Skeletal muscle tissue (tissue), 4 donors: Measurements from ENCODE around the gene ADGRV1. TPM values are rescaled to one million over a fixed set of nuclear protein-coding genes. Genes with fewer than 3 reads are reported as not detected.

Experiments used
- H3K27ac ChIP-seq: one replicate; pipeline ENCODE4 v1.7.0; 2013; ENCODE audit warnings: mild to moderate bottlenecking, low read depth, low read length, inconsistent platforms
- H3K27me3 ChIP-seq, 3 donors: one replicate each; pipeline ENCODE4 v1.7.0; 2013; ENCODE audit warnings: low read length in 3 of 3; ENCODE audit not compliant: control insufficient read depth in 3 of 3, insufficient read depth in 3 of 3
- H3K36me3 ChIP-seq, 3 donors: one replicate each; pipeline ENCODE4 v1.7.0; 2013; ENCODE audit warnings: low read length in 3 of 3; ENCODE audit not compliant: control insufficient read depth in 3 of 3, insufficient read depth in 3 of 3
- H3K4me1 ChIP-seq, 3 donors: one replicate each; pipeline ENCODE4 v1.7.0; 2013; ENCODE audit warnings: low read length in 3 of 3, mild to moderate bottlenecking in 3 of 3; ENCODE audit not compliant: control insufficient read depth in 3 of 3, insufficient read depth in 3 of 3
- H3K4me3 ChIP-seq, 3 donors: one replicate each; pipeline ENCODE4 v1.7.0; 2013; ENCODE audit warnings: low read length in 3 of 3
- H3K9ac ChIP-seq, 3 donors: one replicate each; pipeline ENCODE4 v1.7.0; 2013; ENCODE audit warnings: low read length in 3 of 3, mild to moderate bottlenecking in 3 of 3, moderate library complexity in 2 of 3, low read depth in 1 of 3
- H3K9me3 ChIP-seq, 3 donors: one replicate each; pipeline ENCODE4 v1.7.0; 2013; ENCODE audit warnings: low read length in 3 of 3; ENCODE audit not compliant: control insufficient read depth in 3 of 3
- total RNA-seq: library from RNA; depleted of rRNA; stranded (reverse); fragments of >200 nt; gene quantifications from one replicate; pipeline ENCODE4 v1.2.3, GENCODE V29; 2014
- donor health status: Osteomylitis.

Gene ADGRV1
- total RNA-seq, 1 donor from 2014 or later = 2.6 TPM

DNA sequence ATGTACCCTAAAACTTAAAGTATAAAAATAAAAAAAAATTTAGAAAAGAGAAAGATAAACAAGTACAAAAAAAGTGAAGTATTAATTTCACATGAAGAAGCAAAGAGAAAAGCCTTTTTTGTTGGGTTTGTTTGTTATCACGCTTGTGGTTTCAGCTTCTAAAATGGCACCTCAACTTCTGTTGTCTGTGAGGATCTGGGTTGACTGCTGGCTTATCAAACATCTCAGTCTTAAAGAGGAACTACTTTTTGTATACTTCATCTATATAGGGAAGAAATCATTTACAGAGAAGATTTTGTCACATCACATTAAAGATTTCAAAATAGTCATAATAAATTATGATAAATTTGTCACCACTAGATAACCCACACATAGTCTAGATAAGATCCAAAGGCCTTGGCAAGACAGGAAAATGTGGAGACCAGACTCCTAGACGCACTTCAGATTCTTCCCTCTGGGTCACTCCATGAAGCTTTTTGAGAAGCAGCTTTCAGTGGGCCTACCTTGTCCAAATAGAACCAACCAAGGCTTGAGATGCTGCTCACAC is 8.8 kb upstream of the ADGRV1 start:
- H3K9me3 ChIP-seq = no peaks in the 10 kb centered on the region
- H3K27me3 ChIP-seq = peaks cover 0 to 5% (median 3%) of the 10 kb centered on the region in 3 donors
- no peaks in the 10 kb centered on the region for H3K36me3 ChIP-seq
- H3K27ac ChIP-seq = no peak overlapping the region
- H3K4me3 ChIP-seq = no peak overlapping the region
- no peak overlapping the region for H3K9ac ChIP-seq
- no peaks in the 10 kb centered on the region for H3K4me1 ChIP-seq

DNA sequence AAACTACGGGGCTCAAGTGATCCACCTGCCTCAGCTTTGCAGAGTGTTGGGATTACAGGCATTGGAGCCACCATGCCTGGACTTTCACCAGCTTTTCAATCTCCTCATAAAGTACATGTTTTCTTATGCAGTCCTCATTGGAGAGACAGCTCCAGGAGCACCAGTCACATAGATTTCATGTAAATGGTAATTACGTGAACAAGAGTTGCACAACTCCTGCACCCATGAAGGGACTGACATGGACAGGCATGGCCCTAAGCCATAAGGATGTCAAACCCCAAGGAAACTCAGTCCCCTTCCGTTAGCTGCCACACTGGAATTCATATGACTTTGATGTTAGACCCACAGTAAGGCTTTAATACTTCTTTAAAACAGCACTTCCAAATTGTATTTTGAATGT is 7.6 kb upstream of the ADGRV1 start:
- Histone ChIP-seq H3K9me3 (no peaks in the 10 kb centered on the region), H3K4me1 (no peaks in the 10 kb centered on the region), H3K27ac (no peak overlapping the region), H3K36me3 (no peaks in the 10 kb centered on the region), H3K4me3 (no peak overlapping the region), H3K27me3 (peaks cover 0 to 5% (median 0%) of the 10 kb centered on the region in 3 donors), H3K9ac (no peak overlapping the region)

DNA sequence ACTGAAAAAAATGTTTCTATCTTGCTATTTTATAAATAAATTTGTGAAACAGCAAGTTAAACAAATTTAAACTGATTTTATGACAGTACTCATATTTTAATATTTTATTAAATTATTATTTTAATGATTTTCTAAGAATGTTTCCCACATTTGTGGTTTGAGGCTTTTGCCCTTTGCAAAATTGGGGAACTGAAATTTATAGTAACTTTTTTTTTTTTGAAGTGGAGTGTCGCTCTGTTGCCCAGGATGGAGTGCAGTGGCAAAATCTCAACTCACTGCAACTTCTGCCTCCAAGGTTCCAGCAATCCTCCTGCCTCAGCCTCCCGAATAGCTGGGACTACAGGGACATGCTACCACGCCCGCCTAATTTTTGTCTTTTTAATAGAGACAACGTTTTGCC is 7.2 kb upstream of the ADGRV1 start:
- H3K9me3 ChIP-seq = no peaks in the 10 kb centered on the region
- H3K9ac ChIP-seq = no peak overlapping the region
- H3K27ac ChIP-seq = no peak overlapping the region
- H3K4me3 ChIP-seq = no peak overlapping the region
- H3K27me3 ChIP-seq = peaks cover 0 to 5% (median 4%) of the 10 kb centered on the region in 3 donors
- no peaks in the 10 kb centered on the region for H3K4me1 ChIP-seq
- no peaks in the 10 kb centered on the region for H3K36me3 ChIP-seq

DNA sequence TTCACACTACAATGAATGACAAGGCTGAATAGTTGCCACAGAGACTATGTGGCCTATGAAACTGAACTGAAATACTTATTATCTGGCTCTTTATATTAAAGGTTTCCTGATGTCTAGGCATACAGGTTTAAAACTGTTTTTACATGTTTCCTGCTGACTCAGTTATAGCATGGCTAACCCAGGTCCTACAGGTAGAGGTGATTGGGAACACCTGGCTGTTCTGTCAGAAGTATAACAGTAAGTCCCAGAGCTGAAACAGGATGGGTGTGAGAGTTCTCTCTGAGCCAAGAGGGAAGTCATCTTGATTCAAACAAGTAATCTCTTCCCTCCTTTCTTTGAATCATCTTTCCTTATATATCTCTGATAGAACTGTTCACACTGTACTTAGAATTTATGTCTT is 4.9 kb upstream of the ADGRV1 start:
- Histone ChIP-seq H3K27me3 (peaks cover 16 to 23% (median 16%) of the 10 kb centered on the region in 3 donors), H3K36me3 (no peaks in the 10 kb centered on the region), H3K9me3 (no peaks in the 10 kb centered on the region), H3K4me1 (peaks cover 5 to 7% (median 6%) of the 10 kb centered on the region in 3 donors), H3K9ac (no peak overlapping the region), H3K27ac (no peak overlapping the region), H3K4me3 (no peak overlapping the region)

DNA sequence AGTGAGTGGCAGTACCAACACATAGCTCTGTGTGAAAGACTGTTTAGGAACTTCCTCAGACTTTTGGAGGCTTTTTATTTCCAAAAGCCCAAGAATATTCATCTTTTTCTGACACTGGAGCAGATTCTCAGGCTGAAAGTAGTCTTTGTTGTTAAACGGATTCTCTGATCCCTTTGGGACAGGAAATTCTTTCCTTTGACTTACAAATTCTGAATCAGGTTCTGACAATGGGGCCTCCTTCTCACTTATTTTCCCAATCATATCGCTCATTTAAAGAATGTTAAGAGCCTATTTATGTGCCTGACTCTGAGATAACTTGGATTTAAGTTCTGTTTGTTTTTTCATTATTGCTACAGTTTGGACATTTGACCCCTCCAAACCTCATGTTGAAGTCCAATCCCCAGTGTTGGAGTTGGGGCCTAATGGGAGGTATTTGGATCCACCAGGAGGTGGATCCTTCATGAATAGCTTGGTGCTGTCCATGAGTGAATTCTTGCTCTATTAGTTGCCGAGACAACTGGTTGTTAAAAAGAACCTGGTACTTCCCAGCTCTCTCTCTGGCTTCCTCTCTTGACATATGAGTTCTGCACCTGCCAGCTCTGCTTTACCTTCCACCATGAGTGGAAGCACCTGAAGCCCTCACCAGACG is 4.1 kb upstream of the ADGRV1 start:
- Histone ChIP-seq H3K36me3 (no peaks in the 10 kb centered on the region), H3K27me3 (peaks cover 20 to 28% (median 21%) of the 10 kb centered on the region in 3 donors), H3K4me1 (peaks cover 5 to 8% (median 8%) of the 10 kb centered on the region in 3 donors), H3K9ac (no peak overlapping the region), H3K9me3 (no peaks in the 10 kb centered on the region), H3K4me3 (no peak overlapping the region), H3K27ac (no peak overlapping the region)

DNA sequence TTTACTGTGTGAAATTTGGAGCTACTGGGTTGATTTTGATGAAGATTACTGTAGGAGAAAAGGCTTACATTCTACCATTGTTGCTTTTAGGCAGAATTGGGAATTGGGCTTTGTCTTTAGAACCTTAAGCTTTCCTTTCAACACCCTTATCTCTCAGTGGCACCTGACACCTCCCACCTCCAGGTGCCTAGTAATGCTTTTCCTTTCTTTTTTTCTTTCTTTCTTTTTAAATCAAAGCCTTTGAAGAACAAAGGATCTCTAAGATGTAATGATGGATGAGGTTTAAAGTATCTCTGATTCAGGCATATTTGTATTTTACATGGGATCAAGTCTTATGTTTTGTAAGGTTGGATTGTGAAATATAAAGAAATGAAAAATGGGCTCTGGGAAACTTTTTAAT is 2.9 kb upstream of the ADGRV1 start:
- H3K4me1 ChIP-seq = peaks cover 5 to 8% (median 8%) of the 10 kb centered on the region in 3 donors
- H3K27me3 ChIP-seq = peaks cover 21 to 28% (median 25%) of the 10 kb centered on the region in 3 donors
- no peak overlapping the region for H3K4me3 ChIP-seq
- H3K9ac ChIP-seq = no peak overlapping the region
- H3K36me3 ChIP-seq = no peaks in the 10 kb centered on the region
- no peaks in the 10 kb centered on the region for H3K9me3 ChIP-seq
- H3K27ac ChIP-seq = no peak overlapping the region

DNA sequence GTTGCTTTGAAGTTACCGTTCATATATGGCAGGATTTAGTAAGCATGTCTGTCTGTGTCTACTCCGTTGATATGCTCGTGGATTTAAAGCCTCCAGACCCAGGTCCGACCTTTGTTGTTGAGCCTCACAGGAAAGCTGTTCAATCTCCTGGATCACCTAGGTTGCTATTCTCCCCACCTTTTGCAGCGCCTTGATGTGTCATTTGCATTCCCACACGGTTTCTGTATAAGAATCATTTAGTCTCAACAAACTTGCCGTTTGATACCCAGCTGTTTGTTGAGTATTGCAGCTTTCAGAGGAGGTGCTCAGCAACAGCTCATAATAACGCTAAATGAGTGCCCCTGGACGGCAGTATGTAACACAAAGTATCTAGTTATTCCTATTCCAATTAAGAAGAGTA is 1.2 kb upstream of the ADGRV1 start:
- H3K9ac ChIP-seq = no peak overlapping the region
- peaks cover 5 to 8% (median 8%) of the 10 kb centered on the region in 3 donors for H3K4me1 ChIP-seq
- no peaks in the 10 kb centered on the region for H3K9me3 ChIP-seq
- no peak overlapping the region for H3K4me3 ChIP-seq
- H3K27ac ChIP-seq = no peak overlapping the region
- peaks cover 21 to 37% (median 28%) of the 10 kb centered on the region in 3 donors for H3K27me3 ChIP-seq
- H3K36me3 ChIP-seq = no peaks in the 10 kb centered on the region

DNA sequence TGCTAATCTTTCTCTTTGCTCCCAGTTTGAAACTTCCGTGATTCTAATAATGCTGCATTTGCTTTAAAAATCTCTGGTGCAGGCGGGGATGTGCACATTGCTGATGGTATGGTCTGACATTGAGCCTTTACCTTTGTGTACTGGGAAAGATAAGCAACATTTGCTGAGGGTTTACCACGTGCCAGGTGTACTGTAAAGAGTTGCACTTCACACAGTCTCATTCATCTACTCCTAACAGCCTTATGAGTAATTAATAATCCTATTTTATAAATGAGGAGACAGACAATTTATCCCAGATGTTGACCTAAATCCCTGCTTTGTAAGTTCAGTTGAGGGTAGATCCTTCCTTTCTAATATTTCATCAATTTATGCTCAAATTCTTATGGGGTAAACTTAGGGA is 726 bp upstream of the ADGRV1 start:
- Histone ChIP-seq H3K4me1 (peaks cover 5 to 8% (median 8%) of the 10 kb centered on the region in 3 donors), H3K9ac (no peak overlapping the region), H3K27ac (no peak overlapping the region), H3K4me3 (peak overlapping the region in 1 of 3 donors; percentile 47), H3K9me3 (no peaks in the 10 kb centered on the region), H3K36me3 (no peaks in the 10 kb centered on the region), H3K27me3 (peaks cover 21 to 38% (median 28%) of the 10 kb centered on the region in 3 donors)

DNA sequence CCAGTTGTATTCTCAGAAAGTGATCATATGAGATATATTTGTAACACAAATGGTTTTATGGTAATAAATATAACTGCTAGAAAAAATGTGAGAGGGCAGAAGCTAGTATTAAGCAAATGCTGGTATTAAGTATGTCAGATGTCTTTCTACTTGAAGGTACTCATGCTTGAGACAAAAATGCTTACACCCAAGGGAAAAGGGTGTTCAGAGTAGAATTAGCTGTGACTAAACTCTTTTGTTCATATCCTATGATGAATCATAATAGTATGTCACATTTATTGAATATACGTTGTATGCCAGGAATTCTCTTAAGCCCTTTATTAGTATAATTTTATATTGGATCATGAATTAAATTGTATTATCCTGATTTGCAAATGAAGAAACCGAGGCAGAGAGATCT is 2.2 kb downstream of the ADGRV1 start:
- Histone ChIP-seq H3K36me3 (no peaks in the 10 kb centered on the region), H3K27me3 (peaks cover 21 to 38% (median 26%) of the 10 kb centered on the region in 3 donors), H3K9ac (no peak overlapping the region), H3K27ac (no peak overlapping the region), H3K4me1 (peaks cover 5 to 8% (median 8%) of the 10 kb centered on the region in 3 donors), H3K4me3 (no peak overlapping the region), H3K9me3 (no peaks in the 10 kb centered on the region)

DNA sequence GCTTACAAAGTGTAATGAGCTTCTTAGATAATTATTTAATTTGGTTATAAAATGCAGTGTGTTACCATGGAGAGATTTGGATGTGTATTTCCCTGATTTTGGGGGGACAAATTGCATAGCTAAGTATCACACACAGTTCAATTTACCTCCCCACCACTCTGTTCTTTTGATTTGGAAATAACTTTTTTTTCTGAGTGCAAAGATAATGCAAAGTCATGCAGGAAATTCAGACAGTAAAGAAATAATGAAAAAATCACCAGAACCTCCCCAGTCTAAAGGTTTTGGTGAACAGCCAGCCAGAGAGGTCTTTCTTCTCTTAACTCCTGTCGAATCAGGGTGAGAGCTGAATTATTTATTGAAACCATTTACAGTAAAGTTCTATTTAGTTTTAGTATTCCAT is 3.2 kb downstream of the ADGRV1 start:
- H3K9me3 ChIP-seq = no peaks in the 10 kb centered on the region
- H3K27ac ChIP-seq = no peak overlapping the region
- H3K4me3 ChIP-seq = no peak overlapping the region
- no peaks in the 10 kb centered on the region for H3K36me3 ChIP-seq
- no peak overlapping the region for H3K9ac ChIP-seq
- H3K27me3 ChIP-seq = peaks cover 21 to 30% (median 26%) of the 10 kb centered on the region in 3 donors
- H3K4me1 ChIP-seq = peaks cover 5 to 8% (median 8%) of the 10 kb centered on the region in 3 donors
